Measurements from ENCODE around the gene P3H3.

DNA sequence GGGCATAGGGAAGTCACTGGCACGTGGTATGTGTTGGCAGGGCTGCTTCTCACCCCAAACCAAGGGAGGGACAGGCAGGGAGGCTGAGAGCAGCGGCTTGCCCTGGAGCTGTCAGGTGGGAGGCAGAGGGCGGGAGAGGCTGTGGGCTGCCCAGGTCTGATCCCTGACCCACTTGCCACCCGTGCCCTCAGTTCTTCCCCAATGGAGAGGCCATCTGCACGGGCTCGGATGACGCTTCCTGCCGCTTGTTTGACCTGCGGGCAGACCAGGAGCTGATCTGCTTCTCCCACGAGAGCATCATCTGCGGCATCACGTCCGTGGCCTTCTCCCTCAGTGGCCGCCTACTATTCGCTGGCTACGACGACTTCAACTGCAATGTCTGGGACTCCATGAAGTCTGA, 17.2 kb downstream of the P3H3 start:
- no peak for TF ChIP-seq CTCF (conservative IDR thresholded peaks at IDR 0.05 in 1 of 2, IDR thresholded peaks at IDR 0.05 in 1 of 2; ENCODE audit: extremely low read depth in 1 of 2, insufficient read depth in 1 of 2, low read depth in 1 of 2, low read length in 2 of 2)
- no peak for TF ChIP-seq EZH2 (IDR thresholded peaks at IDR 0.05; ENCODE audit: borderline replicate concordance, low read length)
